Measurements from ENCODE around the gene ASCC1. TPM values are rescaled to one million over a fixed set of nuclear protein-coding genes. Genes with fewer than 3 reads are reported as not detected.

ASCC1 gene
- polyA plus RNA-seq, 1 experiment, result 18.5 TPM

- H3K27me3 ChIP-seq (ENCODE audit: control insufficient read depth, insufficient read depth, low read length), result peaks cover 6% of the 10 kb centered on the region
- H3K36me3 ChIP-seq (ENCODE audit: control insufficient read depth, insufficient read depth, low read length), result no peaks in the 10 kb centered on the region
- POLR2A ChIA-PET, result no interaction called here
- TF ChIP-seq CTCF (IDR thresholded peaks at IDR 0.05; ENCODE audit: insufficient read depth, low read depth, low read length), result no peak
- no peak overlapping the region for H3K4me3 ChIP-seq (ENCODE audit: low read depth, low read length)
- DNase-seq (ENCODE audit: low read depth), result no peak
- CTCF ChIA-PET, result no interaction called here
These were observed 134.9 kb downstream of the ASCC1 start for GRCh38 chr10:72081210-72081609.

GRCh38 chr10:72080042-72080975, 135.8 kb downstream of the ASCC1 start:
- H3K27me3 ChIP-seq (ENCODE audit: control insufficient read depth, insufficient read depth, low read length), result peaks cover 7% of the 10 kb centered on the region
- CTCF ChIA-PET, result interaction anchor here (1.5 kb wide), 1 partner anchor 142 kb away, joined by 5 read pairs; no protein-coding TSS in a partner anchor
- no peak for TF ChIP-seq CTCF (IDR thresholded peaks at IDR 0.05; ENCODE audit: insufficient read depth, low read depth, low read length)
- no peak for DNase-seq (ENCODE audit: low read depth)
- POLR2A ChIA-PET, result no interaction called here
- H3K36me3 ChIP-seq (ENCODE audit: control insufficient read depth, insufficient read depth, low read length), result no peaks in the 10 kb centered on the region
- no peak overlapping the region for H3K4me3 ChIP-seq (ENCODE audit: low read depth, low read length)

- H3K27me3 ChIP-seq (ENCODE audit: control insufficient read depth, insufficient read depth, low read length), result peaks cover 7% of the 10 kb centered on the region
- ChIA-PET POLR2A (no interaction called here), CTCF (interaction anchor here (0.6 to 1.6 kb wide), 6 partner anchors 11 to 258 kb away, joined by 3 to 5 read pairs (median 3); no protein-coding TSS in a partner anchor)
- no peak for TF ChIP-seq CTCF (IDR thresholded peaks at IDR 0.05; ENCODE audit: insufficient read depth, low read depth, low read length)
- no peak overlapping the region for H3K4me3 ChIP-seq (ENCODE audit: low read depth, low read length)
- no peak for DNase-seq (ENCODE audit: low read depth)
- no peaks in the 10 kb centered on the region for H3K36me3 ChIP-seq (ENCODE audit: control insufficient read depth, insufficient read depth, low read length)
These were observed 136.7 kb downstream of the ASCC1 start for GRCh38 chr10:72079356-72079755.

GRCh38 chr10:72077275-72077990, 138.6 kb downstream of the ASCC1 start:
- no peak for DNase-seq (ENCODE audit: low read depth)
- ChIA-PET POLR2A (no interaction called here), CTCF (no interaction called here)
- Histone ChIP-seq H3K27me3 (ENCODE audit: control insufficient read depth, insufficient read depth, low read length) (peaks cover 11% of the 10 kb centered on the region), H3K4me3 (ENCODE audit: low read depth, low read length) (no peak overlapping the region), H3K36me3 (ENCODE audit: control insufficient read depth, insufficient read depth, low read length) (no peaks in the 10 kb centered on the region)
- no peak for TF ChIP-seq CTCF (IDR thresholded peaks at IDR 0.05; ENCODE audit: insufficient read depth, low read depth, low read length)

- Histone ChIP-seq H3K36me3 (ENCODE audit: control insufficient read depth, insufficient read depth, low read length) (no peaks in the 10 kb centered on the region), H3K27me3 (ENCODE audit: control insufficient read depth, insufficient read depth, low read length) (peaks cover 11% of the 10 kb centered on the region), H3K4me3 (ENCODE audit: low read depth, low read length) (no peak overlapping the region)
- no peak for DNase-seq (ENCODE audit: low read depth)
- no peak for TF ChIP-seq CTCF (IDR thresholded peaks at IDR 0.05; ENCODE audit: insufficient read depth, low read depth, low read length)
- POLR2A ChIA-PET, result no interaction called here
- CTCF ChIA-PET, result no interaction called here
These were observed 139.3 kb downstream of the ASCC1 start for GRCh38 chr10:72076756-72077155.

Data from BJ (cell line).